ENCODE data around the gene RHO.

The RHO gene

GRCh38 chr3:129562803-129563202 is 34.4 kb downstream of the RHO start:
- DNase-seq (ENCODE audit: low read depth), result no peak
- H3K4me3 ChIP-seq (ENCODE audit: low read depth, low read length), result no peak overlapping the region
- no peak for TF ChIP-seq CTCF (IDR thresholded peaks at IDR 0.05; ENCODE audit: control insufficient read depth, extremely low read depth, insufficient read depth)

GRCh38 chr3:129563332-129563731 is 34.9 kb downstream of the RHO start:
- no peak for TF ChIP-seq CTCF (IDR thresholded peaks at IDR 0.05; ENCODE audit: control insufficient read depth, extremely low read depth, insufficient read depth)
- no peak for DNase-seq (ENCODE audit: low read depth)
- no peak overlapping the region for H3K4me3 ChIP-seq (ENCODE audit: low read depth, low read length)

GRCh38 chr3:129563850-129564535 is 35.6 kb downstream of the RHO start:
- no peak for DNase-seq (ENCODE audit: low read depth)
- TF ChIP-seq CTCF (IDR thresholded peaks at IDR 0.05; ENCODE audit: control insufficient read depth, extremely low read depth, insufficient read depth), result no peak
- no peak overlapping the region for H3K4me3 ChIP-seq (ENCODE audit: low read depth, low read length)

GRCh38 chr3:129564981-129565644 is 36.7 kb downstream of the RHO start:
- no peak overlapping the region for H3K4me3 ChIP-seq (ENCODE audit: low read depth, low read length)
- no peak for DNase-seq (ENCODE audit: low read depth)
- TF ChIP-seq CTCF (IDR thresholded peaks at IDR 0.05; ENCODE audit: control insufficient read depth, extremely low read depth, insufficient read depth), result no peak

GRCh38 chr3:129565902-129566301 is 37.5 kb downstream of the RHO start:
- DNase-seq (ENCODE audit: low read depth), result no peak
- no peak for TF ChIP-seq CTCF (IDR thresholded peaks at IDR 0.05; ENCODE audit: control insufficient read depth, extremely low read depth, insufficient read depth)
- H3K4me3 ChIP-seq (ENCODE audit: low read depth, low read length), result no peak overlapping the region

GRCh38 chr3:129567176-129567705 is 38.8 kb downstream of the RHO start:
- TF ChIP-seq CTCF (IDR thresholded peaks at IDR 0.05; ENCODE audit: control insufficient read depth, extremely low read depth, insufficient read depth), result no peak
- no peak for DNase-seq (ENCODE audit: low read depth)

More at GRCh38 chr3:129567176-129567705, 38.8 kb downstream of the RHO start:
- no peak overlapping the region for H3K4me3 ChIP-seq (ENCODE audit: low read depth, low read length)

Data from LNCaP clone FGC (cell line).